CD4-positive, CD25-positive, alpha-beta regulatory T cell (primary cell): ENCODE data around the gene PLEKHM3. TPM values are rescaled to one million over a fixed set of nuclear protein-coding genes. Genes with fewer than 3 reads are reported as not detected.

ENCODE experiments used
- ATAC-seq, 2 donors: fragments of 150-1000 bp; cut with Tn5 transposase; one replicate each; pipeline ENCODE4 v1.10.0; 2021; ENCODE audit warnings: low read depth in 2 of 2, moderate number of reproducible peaks in 2 of 2, moderate library complexity in 1 of 2
- DNase-seq, 3 donors: peaks; one replicate each; pipeline versions ENCODE4 v3.0.0 to v3.0.0-alpha.2; 2012 to 2022; ENCODE audit warnings: mixed read lengths in 1 of 3
- H3K27ac ChIP-seq: one replicate; pipeline ENCODE4 v1.7.0; 2013; ENCODE audit warnings: mild to moderate bottlenecking, low read length; ENCODE audit not compliant: insufficient read depth, poor library complexity, severe bottlenecking
- H3K27me3 ChIP-seq: one replicate; pipeline ENCODE4 v1.7.0; 2013; ENCODE audit warnings: low read length; ENCODE audit not compliant: control insufficient read depth, insufficient read depth
- H3K36me3 ChIP-seq: one replicate; pipeline ENCODE4 v1.7.0; 2013; ENCODE audit warnings: mild to moderate bottlenecking, low read length, moderate library complexity; ENCODE audit not compliant: control insufficient read depth, insufficient read depth
- H3K4me1 ChIP-seq: 2 replicates; pipeline ENCODE4 v1.7.0; 2013; ENCODE audit warnings: mild to moderate bottlenecking, low read length; ENCODE audit not compliant: insufficient read depth, control insufficient read depth, poor library complexity, severe bottlenecking
- H3K4me3 ChIP-seq: one replicate; pipeline ENCODE4 v1.7.0; 2013; ENCODE audit warnings: low read depth, mild to moderate bottlenecking, low read length, moderate library complexity
- H3K9me3 ChIP-seq, 2 experiments: 1 replicate in 1 of 2; 2 replicates in 1 of 2; pipeline ENCODE4 v1.7.0; 2013; ENCODE audit warnings: low read length in 2 of 2, mild to moderate bottlenecking in 1 of 2, moderate library complexity in 1 of 2; ENCODE audit not compliant: control insufficient read depth in 2 of 2
- H3K27ac Mint-ChIP-seq, 3 donors: one replicate each; pipeline ENCODE4 v1.8.0; 2020 to 2022; ENCODE audit warnings: mild to moderate bottlenecking in 3 of 3, mixed read lengths in 3 of 3, moderate library complexity in 2 of 3
- H3K27me3 Mint-ChIP-seq: one replicate; pipeline ENCODE4 v1.8.0; 2022; ENCODE audit warnings: mild to moderate bottlenecking, mixed read lengths
- H3K36me3 Mint-ChIP-seq: one replicate; pipeline ENCODE4 v1.8.0; 2020; ENCODE audit warnings: mixed read lengths
- H3K4me1 Mint-ChIP-seq, 4 donors: one replicate each; pipeline ENCODE4 v1.8.0; 2020 to 2022; ENCODE audit warnings: mixed read lengths in 4 of 4, mild to moderate bottlenecking in 1 of 4
- H3K4me3 Mint-ChIP-seq, 4 donors: one replicate each; pipeline ENCODE4 v1.8.0; 2020 to 2022; ENCODE audit warnings: mild to moderate bottlenecking in 4 of 4, mixed read lengths in 4 of 4, moderate library complexity in 3 of 4
- H3K9me3 Mint-ChIP-seq, 7 donors: one replicate each; pipeline ENCODE4 v1.8.0; 2020 to 2022; ENCODE audit warnings: mixed read lengths in 7 of 7, mild to moderate bottlenecking in 3 of 7, moderate library complexity in 2 of 7
- polyA plus RNA-seq, 4 donors: library from polyadenylated mRNA; unstranded; fragments of 300-500 nt; fragmentation: Illumina TruSeq; gene quantifications; one replicate each; pipeline ENCODE4 v1.2.3, GENCODE V29; 2021
- total RNA-seq: library from RNA; stranded (reverse); gene quantifications from one replicate; pipeline ENCODE4 v1.2.3, GENCODE V29; 2022

The PLEKHM3 gene
- total and polyA plus RNA-seq, 5 donors from 2014 or later, result 2.7 to 15.1 (median 3.4) TPM

- no peak for DNase-seq
- Mint-ChIP-seq H3K36me3 (peaks cover 18% of the 10 kb centered on the region), H3K27ac (no peak overlapping the region), H3K4me1 (no peaks in the 10 kb centered on the region), H3K4me3 (no peak overlapping the region), H3K9me3 (no peaks in the 10 kb centered on the region), H3K27me3 (no peaks in the 10 kb centered on the region)
- no peak for ATAC-seq
- Histone ChIP-seq H3K9me3 (no peaks in the 10 kb centered on the region), H3K36me3 (no peaks in the 10 kb centered on the region), H3K27me3 (no peaks in the 10 kb centered on the region), H3K27ac (no peak overlapping the region), H3K4me3 (no peak overlapping the region), H3K4me1 (no peaks in the 10 kb centered on the region)
These were observed 180.7 kb downstream of the PLEKHM3 start for GRCh38 chr2:207844648-207845047.

GRCh38 chr2:207840101-207840500 lies 185.2 kb downstream of the PLEKHM3 start:
- Histone ChIP-seq H3K4me1 (no peaks in the 10 kb centered on the region), H3K4me3 (no peak overlapping the region), H3K9me3 (no peaks in the 10 kb centered on the region), H3K36me3 (no peaks in the 10 kb centered on the region), H3K27me3 (no peaks in the 10 kb centered on the region), H3K27ac (no peak overlapping the region)
- Mint-ChIP-seq H3K9me3 (no peaks in the 10 kb centered on the region), H3K27me3 (no peaks in the 10 kb centered on the region), H3K4me1 (no peaks in the 10 kb centered on the region), H3K36me3 (no peaks in the 10 kb centered on the region), H3K27ac (no peak overlapping the region), H3K4me3 (no peak overlapping the region)
- DNase-seq (no peak), ATAC-seq (no peak)

- no peak overlapping the region for H3K4me3 Mint-ChIP-seq
- no peaks in the 10 kb centered on the region for H3K4me1 Mint-ChIP-seq
These were observed 185.8 kb downstream of the PLEKHM3 start for GRCh38 chr2:207839575-207839974.

GRCh38 chr2:207839028-207839427 lies 186.3 kb downstream of the PLEKHM3 start:
- Mint-ChIP-seq H3K36me3 (no peaks in the 10 kb centered on the region), H3K4me1 (no peaks in the 10 kb centered on the region), H3K27me3 (no peaks in the 10 kb centered on the region), H3K9me3 (no peaks in the 10 kb centered on the region), H3K27ac (no peak overlapping the region), H3K4me3 (no peak overlapping the region)
- Histone ChIP-seq H3K27ac (no peak overlapping the region), H3K4me3 (no peak overlapping the region), H3K4me1 (no peaks in the 10 kb centered on the region), H3K9me3 (no peaks in the 10 kb centered on the region), H3K27me3 (no peaks in the 10 kb centered on the region), H3K36me3 (no peaks in the 10 kb centered on the region)
- ATAC-seq (no peak), DNase-seq (no peak)

More at GRCh38 chr2:207839575-207839974, 185.8 kb downstream of the PLEKHM3 start:
- Mint-ChIP-seq H3K27ac (no peak overlapping the region), H3K9me3 (no peaks in the 10 kb centered on the region), H3K27me3 (no peaks in the 10 kb centered on the region), H3K36me3 (no peaks in the 10 kb centered on the region)
- no peaks in the 10 kb centered on the region for H3K27me3 ChIP-seq
- no peaks in the 10 kb centered on the region for H3K9me3 ChIP-seq
- ATAC-seq (no peak), DNase-seq (no peak)
- H3K27ac ChIP-seq, result no peak overlapping the region
- H3K4me3 ChIP-seq, result no peak overlapping the region
- H3K36me3 ChIP-seq, result no peaks in the 10 kb centered on the region
- H3K4me1 ChIP-seq, result no peaks in the 10 kb centered on the region

GRCh38 chr2:207836521-207837133 lies 188.7 kb downstream of the PLEKHM3 start:
- no peaks in the 10 kb centered on the region for H3K4me1 ChIP-seq
- no peak overlapping the region for H3K4me3 Mint-ChIP-seq
- no peak overlapping the region for H3K27ac ChIP-seq
- H3K36me3 Mint-ChIP-seq, result no peaks in the 10 kb centered on the region
- no peaks in the 10 kb centered on the region for H3K36me3 ChIP-seq
- peak overlapping the region in 1 of 3 donors; percentile 38 for H3K27ac Mint-ChIP-seq
- H3K4me3 ChIP-seq, result no peak overlapping the region
- H3K9me3 ChIP-seq, result no peaks in the 10 kb centered on the region
- no peaks in the 10 kb centered on the region for H3K27me3 ChIP-seq
- ATAC-seq, result no peak
- peaks cover 0 to 3% (median 0%) of the 10 kb centered on the region in 4 donors for H3K4me1 Mint-ChIP-seq
- no peaks in the 10 kb centered on the region for H3K9me3 Mint-ChIP-seq
- DNase-seq, result no peak
- no peaks in the 10 kb centered on the region for H3K27me3 Mint-ChIP-seq

GRCh38 chr2:207835805-207836204 lies 189.5 kb downstream of the PLEKHM3 start:
- Mint-ChIP-seq H3K9me3 (no peaks in the 10 kb centered on the region), H3K4me1 (peaks cover 0 to 4% (median 0%) of the 10 kb centered on the region in 4 donors), H3K36me3 (no peaks in the 10 kb centered on the region), H3K27ac (no peak overlapping the region), H3K27me3 (no peaks in the 10 kb centered on the region), H3K4me3 (no peak overlapping the region)
- ATAC-seq (no peak), DNase-seq (no peak)
- no peaks in the 10 kb centered on the region for H3K27me3 ChIP-seq
- H3K27ac ChIP-seq, result no peak overlapping the region
- H3K36me3 ChIP-seq, result no peaks in the 10 kb centered on the region
- no peaks in the 10 kb centered on the region for H3K4me1 ChIP-seq
- no peak overlapping the region for H3K4me3 ChIP-seq
- no peaks in the 10 kb centered on the region for H3K9me3 ChIP-seq

GRCh38 chr2:207833251-207833751 lies 192.0 kb downstream of the PLEKHM3 start:
- peaks cover 4% of the 10 kb centered on the region for H3K36me3 ChIP-seq
- Mint-ChIP-seq H3K36me3 (peaks cover 6% of the 10 kb centered on the region), H3K27me3 (no peaks in the 10 kb centered on the region), H3K4me3 (no peak overlapping the region), H3K4me1 (peaks cover 0 to 5% (median 4%) of the 10 kb centered on the region in 4 donors), H3K9me3 (no peaks in the 10 kb centered on the region), H3K27ac (no peak overlapping the region)
- no peak overlapping the region for H3K27ac ChIP-seq
- ATAC-seq, result no peak
- H3K9me3 ChIP-seq, result no peaks in the 10 kb centered on the region
- DNase-seq, result peak in 1 of 3 donors; percentile 48
- H3K27me3 ChIP-seq, result no peaks in the 10 kb centered on the region
- no peaks in the 10 kb centered on the region for H3K4me1 ChIP-seq
- no peak overlapping the region for H3K4me3 ChIP-seq

GRCh38 chr2:207831584-207832248 lies 193.6 kb downstream of the PLEKHM3 start:
- Histone ChIP-seq H3K4me1 (no peaks in the 10 kb centered on the region), H3K36me3 (peaks cover 15% of the 10 kb centered on the region), H3K27me3 (no peaks in the 10 kb centered on the region), H3K27ac (no peak overlapping the region), H3K9me3 (no peaks in the 10 kb centered on the region), H3K4me3 (no peak overlapping the region)
- Mint-ChIP-seq H3K9me3 (no peaks in the 10 kb centered on the region), H3K27ac (peak overlapping the region in 1 of 3 donors; percentile 37), H3K4me1 (peaks cover 0 to 5% (median 4%) of the 10 kb centered on the region in 4 donors), H3K4me3 (peak overlapping the region in 1 of 4 donors; percentile 44), H3K36me3 (peaks cover 13% of the 10 kb centered on the region), H3K27me3 (no peaks in the 10 kb centered on the region)
- ATAC-seq (no peak), DNase-seq (no peak)
